H9 (cell line): ENCODE measurements around the gene C1orf141. TPM values are rescaled to one million over a fixed set of nuclear protein-coding genes. Genes with fewer than 3 reads are reported as not detected.

Experiments
- DNase-seq: peaks from one replicate; pipeline ENCODE4 v3.0.0-alpha.2; 2017
- H2AFZ ChIP-seq: one replicate; pipeline ENCODE4 v1.6.1; 2013; ENCODE audit warnings: mild to moderate bottlenecking, low read length, control low read depth, moderate library complexity
- H2AK5ac ChIP-seq: 2 replicates; pipeline ENCODE4 v1.6.1; 2013; ENCODE audit warnings: low read length, control low read depth, mixed read lengths; ENCODE audit not compliant: insufficient read length
- H2BK120ac ChIP-seq: one replicate; pipeline ENCODE4 v1.6.1; 2013; ENCODE audit warnings: low read depth, mild to moderate bottlenecking, low read length, control low read depth, inconsistent platforms; ENCODE audit not compliant: poor library complexity, severe bottlenecking
- H2BK12ac ChIP-seq: 2 replicates; pipeline ENCODE4 v1.6.1; 2013; ENCODE audit warnings: low read length, control low read depth, mixed read lengths, low read depth; ENCODE audit not compliant: insufficient read length
- H2BK15ac ChIP-seq: 2 replicates; pipeline ENCODE4 v1.6.1; 2013; ENCODE audit warnings: low read depth, low read length, control low read depth
- H2BK20ac ChIP-seq: one replicate; pipeline ENCODE4 v1.6.1; 2013; ENCODE audit warnings: low read depth, mild to moderate bottlenecking, low read length, control low read depth, inconsistent platforms; ENCODE audit not compliant: poor library complexity, severe bottlenecking
- H2BK5ac ChIP-seq: 2 replicates; pipeline ENCODE4 v1.6.1; 2013; ENCODE audit warnings: low read length, control low read depth, mixed read lengths; ENCODE audit not compliant: insufficient read length
- H3K14ac ChIP-seq: 2 replicates; pipeline ENCODE4 v1.6.1; 2013; ENCODE audit warnings: low read length, control low read depth; ENCODE audit not compliant: insufficient read depth
- H3K18ac ChIP-seq: 2 replicates; pipeline ENCODE4 v1.6.1; 2013; ENCODE audit warnings: low read depth, mild to moderate bottlenecking, mixed read lengths, low read length, control low read depth; ENCODE audit not compliant: insufficient read length
- H3K23ac ChIP-seq: 2 replicates; pipeline ENCODE4 v1.6.1; 2013; ENCODE audit warnings: low read length, control low read depth, mixed read lengths, low read depth; ENCODE audit not compliant: insufficient read length
- H3K23me2 ChIP-seq: 2 replicates; pipeline ENCODE4 v1.6.1; 2013; ENCODE audit warnings: low read depth, mild to moderate bottlenecking, mixed read lengths, low read length, control low read depth; ENCODE audit not compliant: insufficient read length, poor library complexity, severe bottlenecking
- H3K27ac ChIP-seq: 2 replicates; pipeline ENCODE4 v1.5.1; 2013; ENCODE audit warnings: low read length, control low read depth, mixed read lengths, low read depth; ENCODE audit not compliant: insufficient read length
- H3K27me3 ChIP-seq: 2 replicates; pipeline ENCODE4 v1.6.1; 2013; ENCODE audit warnings: low read length, control low read depth, inconsistent platforms; ENCODE audit not compliant: insufficient read depth
- H3K4ac ChIP-seq: 2 replicates; pipeline ENCODE4 v1.6.1; 2013; ENCODE audit warnings: low read depth, mild to moderate bottlenecking, control low read depth, inconsistent platforms, low read length, moderate library complexity
- H3K4me1 ChIP-seq: 2 replicates; pipeline ENCODE4 v1.6.1; 2013; ENCODE audit warnings: low read length, control low read depth, inconsistent platforms; ENCODE audit not compliant: insufficient read depth
- H3K4me2 ChIP-seq: 2 replicates; pipeline ENCODE4 v1.6.1; 2013; ENCODE audit warnings: low read length, control low read depth, mixed read lengths; ENCODE audit not compliant: insufficient read length, insufficient read depth
- H3K56ac ChIP-seq: 2 replicates; pipeline ENCODE4 v1.6.1; 2013; ENCODE audit warnings: low read depth, mild to moderate bottlenecking, mixed read lengths, low read length, control low read depth; ENCODE audit not compliant: insufficient read length
- H3K79me1 ChIP-seq: 2 replicates; pipeline ENCODE4 v1.6.1; 2013; ENCODE audit warnings: low read depth, mild to moderate bottlenecking, moderate library complexity, low read length, control low read depth, inconsistent platforms; ENCODE audit not compliant: insufficient read depth, poor library complexity, severe bottlenecking
- H3K79me2 ChIP-seq: 2 replicates; pipeline ENCODE4 v1.6.1; 2013; ENCODE audit warnings: low read length, control low read depth, inconsistent platforms; ENCODE audit not compliant: insufficient read depth
- H3K9ac ChIP-seq: 2 replicates; pipeline ENCODE4 v1.6.1; 2013; ENCODE audit warnings: low read length, control low read depth, mixed read lengths; ENCODE audit not compliant: insufficient read length; ENCODE audit errors: extremely low read depth
- H3K9me3 ChIP-seq: one replicate; pipeline ENCODE4 v1.6.1; 2013; ENCODE audit warnings: low read depth, low read length, inconsistent platforms; ENCODE audit not compliant: control insufficient read depth
- H3T11ph ChIP-seq: one replicate; pipeline ENCODE4 v1.6.1; 2013; ENCODE audit warnings: mild to moderate bottlenecking, low read length, control low read depth, inconsistent platforms
- H4K20me1 ChIP-seq: one replicate; pipeline ENCODE4 v1.6.1; 2013; ENCODE audit not compliant: control insufficient read depth, insufficient read length, insufficient read depth
- H4K5ac ChIP-seq: 2 replicates; pipeline ENCODE4 v1.6.1; 2013; ENCODE audit warnings: low read depth, mild to moderate bottlenecking, mixed read lengths, low read length, control low read depth; ENCODE audit not compliant: insufficient read length
- H4K8ac ChIP-seq: replicated peaks from 2 replicates; pipeline ENCODE4 v1.6.1; 2013; ENCODE audit warnings: low read length, control low read depth, mixed read lengths, low read depth; ENCODE audit not compliant: insufficient read length
- H4K91ac ChIP-seq: 2 replicates; pipeline ENCODE4 v1.6.1; 2013; ENCODE audit warnings: low read depth, mild to moderate bottlenecking, moderate library complexity, mixed read lengths, low read length, control low read depth; ENCODE audit not compliant: insufficient read length
- H3K27ac Mint-ChIP-seq, 3 experiments: 2 replicates in 2 of 3; 3 replicates in 1 of 3; pipeline ENCODE4 v1.8.0; 2020 to 2021; ENCODE audit warnings: mixed read lengths in 3 of 3, mild to moderate bottlenecking in 1 of 3, moderate library complexity in 1 of 3
- H3K27me3 Mint-ChIP-seq: 2 replicates; pipeline ENCODE4 v1.8.0; 2021; ENCODE audit warnings: low read depth, mild to moderate bottlenecking, moderate library complexity, mixed read lengths
- H3K36me3 Mint-ChIP-seq, 3 experiments: 2 replicates in 2 of 3; 3 replicates in 1 of 3; pipeline ENCODE4 v1.8.0; 2020 to 2021; ENCODE audit warnings: low read depth in 3 of 3, mixed read lengths in 3 of 3; ENCODE audit not compliant: insufficient read depth in 1 of 3
- H3K4me1 Mint-ChIP-seq, 2 experiments: 2 replicates each; pipeline ENCODE4 v1.8.0; 2020; ENCODE audit warnings: mixed read lengths in 2 of 2
- H3K4me3 Mint-ChIP-seq, 2 experiments: 2 replicates in 1 of 2; 3 replicates in 1 of 2; pipeline ENCODE4 v1.8.0; 2020 to 2021; ENCODE audit warnings: mild to moderate bottlenecking in 2 of 2, mixed read lengths in 2 of 2, moderate library complexity in 1 of 2
- H3K9me3 Mint-ChIP-seq, 2 experiments: 2 replicates in 1 of 2; 3 replicates in 1 of 2; pipeline ENCODE4 v1.8.0; 2020; ENCODE audit warnings: mild to moderate bottlenecking in 2 of 2, mixed read lengths in 2 of 2, moderate library complexity in 1 of 2
- CTCF ChIP-seq: fragments of 200-600 bp; sonication (generic); conservative IDR thresholded peaks from 3 replicates; pipeline ENCODE4 v1.8.0; 2021; ENCODE audit warnings: antibody characterized with exemption, mild to moderate bottlenecking
- WGBS: extraction: QIAGEN DNeasy Blood & Tissue Kit; methylation state at CpG from one replicate; pipeline ENCODE4 v1.1.7; 2013; ENCODE audit warnings: missing lambda C conversion rate, low lambda C conversion rate, mixed read lengths; ENCODE audit not compliant: insufficient read length; ENCODE audit errors: extremely low coverage; 5-methylcytosine and 5-hydroxymethylcytosine counted together
- total RNA-seq: library from RNA; stranded (reverse); gene quantifications from 2 replicates; pipeline ENCODE4 v1.2.1, GENCODE V29; 2021

Gene C1orf141
- total RNA-seq, 1 experiment from 2014 or later: not detected

- H4K5ac ChIP-seq: no peak overlapping the region
- no peak overlapping the region for H3T11ph ChIP-seq
- H4K20me1 ChIP-seq: no peaks in the 10 kb centered on the region
- Mint-ChIP-seq H3K27me3 (no peaks in the 10 kb centered on the region; the same call in 1 of the 2 replicates), H3K27ac (no peak overlapping the region), H3K36me3 (no peaks in the 10 kb centered on the region), H3K4me1 (peaks cover 2 to 4% of the 10 kb centered on the region in 2 experiments; a peak in 3 of 4 replicates), H3K4me3 (no peak overlapping the region), H3K9me3 (no peaks in the 10 kb centered on the region; a peak in 1 of 5 replicates)
- no peak overlapping the region for H3K14ac ChIP-seq
- no peak overlapping the region for H4K91ac ChIP-seq
- H3K4ac ChIP-seq: no peak overlapping the region
- H2BK15ac ChIP-seq: no peak overlapping the region
- H3K56ac ChIP-seq: no peak overlapping the region
- H3K9ac ChIP-seq: no peak overlapping the region
- no peak overlapping the region for H2BK12ac ChIP-seq
- no peaks in the 10 kb centered on the region for H3K4me1 ChIP-seq
- no peaks in the 10 kb centered on the region for H3K9me3 ChIP-seq
- H3K18ac ChIP-seq: no peak overlapping the region
- H3K27ac ChIP-seq: no peak overlapping the region
- DNase-seq: no peak
- no peak overlapping the region for H2AFZ ChIP-seq
- no peaks in the 10 kb centered on the region for H3K23me2 ChIP-seq
- no peak overlapping the region for H2BK120ac ChIP-seq
- no peaks in the 10 kb centered on the region for H3K79me1 ChIP-seq
- no CpG with 5 or more reads among the region's 3 CpGs for WGBS
- no peak overlapping the region for H2AK5ac ChIP-seq
- no peak overlapping the region for H3K23ac ChIP-seq
- H2BK20ac ChIP-seq: no peak overlapping the region
- no peak for TF ChIP-seq CTCF
- no peak overlapping the region for H3K4me2 ChIP-seq
- H3K27me3 ChIP-seq: no peaks in the 10 kb centered on the region
- no peak overlapping the region for H2BK5ac ChIP-seq
- no peak overlapping the region for H4K8ac ChIP-seq
- no peaks in the 10 kb centered on the region for H3K79me2 ChIP-seq
These were observed 9.2 kb upstream of the C1orf141 start for GRCh38 chr1:67143966-67144365.
